SKM-1 (cell line): ENCODE measurements around the gene AHSG.
"Not testable (repeated sequence)": the region's sequence is repeated elsewhere in the genome, so short reads cannot be mapped to it uniquely, and the experiment has no call there.

ENCODE experiments used
- DNase-seq: peaks from one replicate; lab custom pipeline; 2025; ENCODE audit not compliant: unreplicated experiment; lab: John Stamatoyannopoulos, UW

AHSG gene

DNA sequence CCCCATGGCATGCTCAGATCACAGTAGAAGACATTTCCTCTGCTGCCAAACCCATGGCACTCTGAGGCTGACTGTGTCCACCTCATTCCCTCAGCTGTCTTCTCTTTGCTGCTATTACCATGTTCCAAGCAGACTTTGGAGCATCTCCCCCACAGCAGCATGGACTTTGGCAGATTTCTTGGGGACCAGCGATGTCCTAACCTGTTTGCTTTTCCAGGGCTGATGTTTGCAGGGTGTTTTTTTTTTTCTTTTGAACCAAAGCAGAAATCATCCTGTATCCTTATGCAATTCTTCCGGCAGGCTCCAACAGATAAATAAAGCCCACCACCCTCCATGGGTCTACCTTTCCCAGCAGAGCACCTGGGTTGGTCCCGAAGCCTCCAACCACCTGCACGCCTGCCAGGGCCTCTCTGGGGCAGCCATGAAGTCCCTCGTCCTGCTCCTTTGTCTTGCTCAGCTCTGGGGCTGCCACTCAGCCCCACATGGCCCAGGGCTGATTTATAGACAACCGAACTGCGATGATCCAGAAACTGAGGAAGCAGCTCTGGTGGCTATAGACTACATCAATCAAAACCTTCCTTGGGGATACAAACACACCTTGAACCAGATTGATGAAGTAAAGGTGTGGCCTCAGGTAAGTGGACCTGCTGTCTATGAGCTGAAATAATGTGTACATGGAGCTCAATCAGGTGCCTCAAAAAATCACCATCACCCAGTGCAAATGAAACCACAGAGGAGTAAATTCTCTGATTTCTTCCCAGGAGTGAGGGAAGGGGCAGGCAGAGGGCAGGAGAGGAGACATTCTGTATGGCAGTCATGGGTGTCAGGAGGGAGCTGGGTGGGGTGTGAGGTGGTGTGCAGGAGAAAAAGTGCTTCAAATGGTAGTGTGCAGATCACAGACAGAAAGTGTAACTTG is at the start of gene AHSG:
Gene AHSG, plus strand, starts transcription at position 340 of the 916 bp plus-strand sequence. Its CDS starts 82 bp downstream, at position 422.
- no peak for DNase-seq

DNA sequence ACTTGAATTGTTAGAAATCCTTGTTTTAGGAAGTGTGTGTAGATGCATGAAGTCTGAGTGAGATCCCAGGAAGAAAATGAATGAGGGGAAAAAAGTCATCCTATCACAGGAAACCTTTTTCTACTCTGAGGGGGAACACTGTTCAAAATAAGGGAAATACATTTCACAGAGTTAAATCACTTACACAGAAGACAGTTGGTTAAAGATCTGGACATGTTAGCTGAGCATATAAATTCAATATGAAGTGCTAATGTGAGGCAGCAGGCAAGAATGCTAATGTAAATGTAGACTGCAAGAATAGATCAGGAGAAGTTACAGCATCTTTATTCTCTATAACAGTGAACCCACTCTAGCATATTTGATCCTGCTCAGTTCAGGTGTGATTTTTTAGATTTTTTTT is 48.3 kb upstream of the AHSG start:
- DNase-seq, result no peak

DNA sequence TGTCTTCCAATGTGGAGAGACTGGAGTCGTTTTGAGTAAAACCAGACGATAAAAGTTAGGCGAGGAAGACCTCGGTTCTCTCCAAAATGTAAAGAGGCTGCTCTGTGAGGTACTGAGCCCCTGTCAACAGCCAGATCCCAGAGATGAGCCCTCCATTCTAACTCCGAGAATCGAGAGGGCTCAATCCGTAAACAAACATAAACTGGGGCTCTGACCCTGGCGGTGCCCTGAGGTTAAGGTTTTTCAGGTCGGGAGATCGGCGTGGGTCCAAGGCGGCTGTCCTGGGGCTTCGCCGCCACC is 46.1 kb upstream of the AHSG start:
- no peak for DNase-seq

- DNase-seq, result peak; percentile 59
Measured at GRCh38 chr3:186567072-186567921, 45.6 kb upstream of the AHSG start, which contains the start of gene TBCCD1. TBCCD1 (minus strand) TSS chr3:186567339; CDS start chr3:186564329, 3,010 bp downstream.

- DNase-seq, result not testable (repeated sequence)
Measured at GRCh38 chr3:186569361-186569760, 43.5 kb upstream of the AHSG start.

DNA sequence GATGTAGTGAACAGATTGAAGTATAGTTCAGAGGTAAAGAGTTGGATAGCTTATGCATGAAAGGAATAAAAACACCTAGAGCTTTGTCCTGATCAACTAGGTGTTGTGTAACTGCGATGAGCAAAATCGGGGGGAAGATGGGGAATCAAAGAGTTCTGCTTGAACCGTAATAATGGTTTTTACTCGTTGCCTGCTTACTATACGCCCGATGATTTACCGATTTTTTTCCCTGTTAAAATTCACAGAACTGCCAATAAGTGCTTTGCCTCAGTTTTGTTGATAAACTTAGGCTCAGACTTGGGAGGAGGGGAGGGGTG is 43.1 kb upstream of the AHSG start:
- DNase-seq, result no peak

DNA sequence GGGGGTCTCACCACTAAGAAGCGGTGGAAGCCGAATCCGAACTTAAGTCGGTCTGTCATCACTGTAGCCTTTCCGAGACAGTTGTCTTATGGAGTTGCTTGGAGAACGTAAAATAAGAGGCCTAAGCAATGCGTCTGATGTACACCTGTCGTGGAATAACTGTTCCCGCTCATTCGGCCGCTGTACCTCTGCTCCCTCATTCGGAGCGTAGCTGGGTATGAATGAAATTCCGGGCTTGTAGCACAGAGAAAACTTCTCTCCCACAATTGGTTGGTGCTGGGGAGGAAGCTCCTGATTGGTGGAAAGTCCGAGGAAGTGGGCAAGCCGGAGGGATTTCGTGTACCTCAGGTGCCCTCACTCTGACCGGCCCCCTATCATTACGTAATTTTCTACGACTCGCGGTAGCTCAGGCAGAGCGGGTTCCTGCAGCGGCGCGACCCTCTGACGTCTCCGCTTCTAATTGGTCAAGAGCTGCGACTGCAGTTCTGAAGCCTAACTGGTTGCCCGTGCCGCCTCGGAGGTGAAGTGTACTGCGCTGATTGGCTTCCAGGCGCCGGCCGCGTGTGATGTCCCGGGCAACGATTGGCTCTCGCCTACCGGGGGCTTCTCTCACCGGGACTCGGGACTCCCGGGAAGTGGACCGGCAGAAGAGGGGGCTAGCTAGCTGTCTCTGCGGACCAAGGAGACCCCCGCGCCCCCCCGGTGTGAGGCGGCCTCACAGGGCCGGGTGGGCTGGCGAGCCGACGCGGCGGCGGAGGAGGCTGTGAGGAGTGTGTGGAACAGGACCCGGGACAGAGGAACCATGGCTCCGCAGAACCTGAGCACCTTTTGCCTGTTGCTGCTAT is 42.5 kb upstream of the AHSG start, which contains the start of gene DNAJB11:
Gene DNAJB11, plus strand, starts transcription at position 625 of the 845 bp plus-strand sequence. Its CDS starts 178 bp downstream, at position 803.
- peak; percentile 99 for DNase-seq

DNA sequence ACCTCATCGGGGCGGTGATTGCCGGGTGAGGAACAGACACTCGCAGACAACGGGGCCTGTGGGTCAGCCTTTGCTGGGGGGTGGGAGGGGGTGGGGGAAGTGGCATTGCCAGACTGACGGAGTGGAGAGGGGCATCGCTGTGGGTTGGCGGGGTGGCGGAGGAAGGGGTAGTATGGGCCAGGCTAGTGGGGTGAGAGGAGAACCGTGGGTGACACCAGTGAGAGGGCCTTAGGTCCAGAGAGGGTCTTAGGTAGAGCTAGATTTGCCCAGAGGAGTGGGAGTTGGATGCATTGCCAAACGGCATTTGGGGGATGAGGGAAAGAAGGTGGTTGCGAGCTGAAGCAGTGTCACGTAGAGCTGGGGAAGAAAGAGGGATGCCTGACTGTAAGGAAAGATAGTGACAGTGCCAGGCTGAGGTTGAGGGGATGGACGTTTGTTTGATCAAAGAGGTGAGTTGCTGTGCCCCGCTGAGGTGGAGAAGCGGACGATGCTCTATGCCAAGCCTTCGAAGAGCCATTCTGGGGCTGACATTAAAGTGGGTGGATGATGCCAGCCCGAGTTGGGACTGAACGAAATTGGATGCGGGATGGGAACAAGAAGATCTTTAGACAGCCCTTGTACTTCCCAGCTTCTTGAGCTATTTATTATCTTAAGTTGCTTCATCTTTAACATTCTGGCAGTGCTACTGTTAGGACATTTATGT is 41.8 kb upstream of the AHSG start:
- DNase-seq, result no peak

DNA sequence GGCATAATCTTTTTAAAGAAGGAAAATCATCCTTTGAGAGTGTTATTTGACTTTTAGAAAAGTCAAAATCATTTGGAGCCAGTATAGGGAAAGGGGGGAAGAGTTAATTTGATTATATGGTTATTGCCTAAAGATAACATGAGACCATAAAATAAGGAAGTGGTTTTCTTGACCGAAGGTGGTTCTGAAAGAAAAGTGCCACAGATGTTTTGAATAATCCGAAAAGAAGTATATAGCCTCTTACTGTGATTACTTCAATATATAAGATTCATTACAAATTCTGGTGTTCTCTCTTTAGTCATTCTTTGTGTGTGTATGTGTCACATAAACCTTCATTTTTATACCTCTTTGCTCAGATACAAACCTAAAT is 41.2 kb upstream of the AHSG start:
- no peak for DNase-seq

DNA sequence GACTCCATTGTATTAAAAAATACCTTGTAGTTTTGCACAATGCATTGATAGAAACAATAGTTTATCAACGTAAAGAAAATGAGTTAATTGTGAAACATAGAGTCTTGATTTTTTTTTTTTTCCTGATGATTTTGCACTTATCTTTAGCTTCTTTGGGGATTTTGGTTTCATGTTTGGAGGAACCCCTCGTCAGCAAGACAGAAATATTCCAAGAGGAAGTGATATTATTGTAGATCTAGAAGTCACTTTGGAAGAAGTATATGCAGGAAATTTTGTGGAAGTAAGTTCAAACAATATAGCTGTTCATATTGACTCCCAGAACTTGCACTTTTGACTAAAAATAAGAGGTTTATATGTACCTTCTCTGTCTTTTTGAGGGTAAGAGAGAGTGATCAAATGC is 35.3 kb upstream of the AHSG start:
- DNase-seq, result no peak

GRCh38 chr3:186580785-186581184 is 32.1 kb upstream of the AHSG start:
- no peak for DNase-seq

GRCh38 chr3:186582541-186582940 is 30.3 kb upstream of the AHSG start:
- DNase-seq, result no peak

- no peak for DNase-seq
Measured at GRCh38 chr3:186583831-186584230, 29.0 kb upstream of the AHSG start.

DNA sequence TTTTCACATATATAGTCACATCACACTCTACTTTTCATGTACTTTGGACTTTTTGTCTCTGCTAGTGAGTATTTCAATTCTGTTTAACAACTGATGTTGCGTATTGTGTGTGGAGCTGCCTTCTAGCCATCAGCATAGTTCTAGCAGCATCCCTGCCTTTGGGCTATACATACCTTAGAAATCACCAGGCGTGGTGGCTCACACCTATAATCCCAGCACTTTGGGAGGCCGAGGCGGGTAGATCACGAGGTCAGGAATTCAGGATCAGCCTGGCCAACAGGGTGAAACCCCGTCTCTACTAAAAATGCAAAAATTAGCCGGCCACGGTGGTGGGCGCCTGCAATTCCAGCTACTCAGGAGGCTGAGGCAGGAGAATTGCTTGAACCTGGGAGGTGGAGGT is 26.6 kb upstream of the AHSG start:
- not testable (repeated sequence) for DNase-seq

GRCh38 chr3:186587183-186587582 is 25.7 kb upstream of the AHSG start:
- no peak for DNase-seq

DNA sequence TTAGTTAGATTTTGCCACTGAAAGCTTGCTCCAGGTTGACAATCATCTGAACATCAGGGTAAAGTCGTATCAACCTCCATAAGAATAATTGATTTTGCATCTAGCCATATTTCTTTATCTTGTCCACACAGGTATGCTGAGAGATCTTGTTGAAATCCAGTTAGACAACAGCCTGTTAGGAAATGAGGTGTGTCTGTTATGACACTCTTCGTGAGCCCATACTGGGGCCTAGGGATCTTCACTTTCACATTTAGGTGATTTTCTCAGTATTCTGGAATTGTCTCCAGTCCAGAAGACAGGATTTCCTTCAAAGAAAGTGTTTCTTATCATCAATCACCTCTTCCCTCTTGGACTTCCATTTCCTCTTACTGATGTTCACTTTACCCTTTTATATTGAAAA is 24.2 kb upstream of the AHSG start:
- no peak for DNase-seq

DNA sequence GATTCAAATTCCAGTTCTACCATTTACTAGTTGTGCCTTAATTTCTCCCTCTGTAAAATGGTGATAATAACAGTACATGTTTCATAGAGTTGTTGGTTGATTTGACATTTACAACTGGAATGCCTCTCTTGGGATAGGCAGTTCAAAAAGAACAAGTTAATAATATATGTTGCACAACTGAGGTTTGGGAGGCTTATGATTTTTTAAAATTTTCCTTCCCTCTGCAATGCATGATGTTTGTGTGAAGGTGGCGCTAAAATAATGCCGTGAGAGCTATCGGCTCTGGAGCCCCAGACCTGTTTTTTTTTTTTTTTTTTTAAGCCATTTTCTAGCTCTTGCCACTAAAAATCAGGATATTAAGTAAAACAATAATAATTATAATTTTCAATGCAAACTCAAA is 23.7 kb upstream of the AHSG start:
- no peak for DNase-seq

DNA sequence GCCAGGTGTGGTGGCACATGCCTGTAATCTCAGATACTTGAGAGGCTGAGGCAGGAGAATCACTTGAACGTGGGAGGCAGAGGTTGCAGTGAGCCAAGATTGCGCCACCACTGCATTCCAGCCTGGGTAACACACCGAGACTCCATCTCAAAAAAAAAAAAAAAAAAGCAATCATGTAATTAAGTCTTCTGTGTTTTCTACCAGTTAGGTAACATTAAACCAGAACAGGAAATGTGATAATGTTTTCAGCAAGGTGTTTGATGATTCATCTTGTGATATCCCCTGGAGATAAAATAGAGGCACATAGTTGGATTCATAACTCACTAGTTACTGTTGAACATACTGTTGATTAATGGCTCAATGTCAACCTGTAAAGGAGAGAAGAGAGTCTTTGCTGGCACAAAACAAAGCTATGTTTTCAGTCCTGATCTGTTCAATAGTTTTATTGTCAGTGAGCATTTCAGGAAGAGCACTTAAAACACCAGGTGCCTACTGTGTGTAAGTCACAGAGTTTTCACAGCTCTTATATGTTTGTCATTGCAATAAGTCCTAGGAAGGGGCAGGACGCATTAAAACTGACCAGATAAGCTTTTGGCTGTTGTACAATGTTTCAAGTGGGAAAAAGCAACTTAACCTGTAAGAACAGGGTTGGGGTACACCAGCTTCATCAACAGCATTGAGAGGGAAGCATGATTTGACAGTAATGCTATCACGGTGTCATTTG is 22.8 kb upstream of the AHSG start:
- no peak for DNase-seq

DNA sequence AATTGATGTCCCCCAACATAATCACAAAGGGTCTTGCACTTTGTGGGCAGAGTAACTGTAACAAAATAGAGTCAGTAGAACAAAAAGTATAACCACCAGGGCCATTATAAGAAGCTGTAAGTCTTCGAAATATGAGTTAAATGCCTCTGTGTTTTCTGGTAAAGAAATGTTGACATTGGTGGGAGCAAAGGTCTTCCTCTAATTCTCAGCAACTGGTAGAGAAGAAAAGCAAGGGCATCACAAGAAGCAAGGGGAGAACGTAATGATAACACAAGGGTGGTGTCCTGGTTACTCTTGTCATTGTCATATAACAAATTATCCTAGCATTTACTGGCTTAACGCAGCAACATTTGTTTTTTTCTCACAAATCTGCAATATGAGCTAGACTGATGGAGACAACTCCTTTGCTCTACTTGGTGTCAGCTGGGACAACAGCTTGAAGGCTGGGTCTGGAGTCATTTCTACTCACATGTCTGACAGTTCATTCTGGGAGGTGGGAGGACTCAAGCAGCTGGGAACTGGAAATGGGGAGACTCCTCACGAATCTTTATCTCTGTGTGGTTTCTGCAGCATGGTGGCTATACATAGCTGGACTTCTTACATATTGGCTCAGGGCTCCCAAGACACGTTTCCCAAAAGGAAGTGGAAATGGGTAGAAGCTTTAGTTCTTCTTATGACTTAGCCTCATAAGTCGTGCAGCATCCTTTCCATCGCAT is 22.1 kb upstream of the AHSG start:
- no peak for DNase-seq
